HG03342 (cell line): Measurements from ENCODE around the gene NLGN1.
A peak's percentile ranks its signal among the peaks of the same experiment; 100 is the strongest.

Experiments
- ATAC-seq: cut with Tn5 transposase; IDR thresholded peaks from one replicate; pipeline ENCODE4 v1.9.1; 2021; ENCODE audit warnings: mild to moderate bottlenecking, moderate library complexity; ENCODE audit not compliant: unreplicated experiment

The NLGN1 gene

DNA sequence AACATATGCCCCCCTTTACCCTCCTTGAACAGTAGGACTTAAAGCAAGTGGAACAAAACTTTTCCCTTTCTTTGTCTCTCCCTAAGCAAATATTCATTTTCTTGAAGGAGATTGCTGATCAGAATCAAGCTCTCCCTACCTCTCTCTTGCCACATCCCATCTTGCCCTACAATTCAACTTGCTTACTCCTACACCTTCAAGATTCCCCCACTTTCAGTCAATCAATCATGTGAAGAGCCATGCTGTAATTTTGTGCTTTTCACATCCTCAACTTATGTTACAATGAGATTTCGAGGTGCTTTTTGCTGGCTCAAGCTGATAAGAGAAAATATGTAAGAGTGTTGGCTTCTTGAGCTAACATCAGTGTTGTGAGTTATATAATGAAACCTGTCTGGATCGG, 662.9 kb downstream of the NLGN1 start:
- ATAC-seq, result no peak

DNA sequence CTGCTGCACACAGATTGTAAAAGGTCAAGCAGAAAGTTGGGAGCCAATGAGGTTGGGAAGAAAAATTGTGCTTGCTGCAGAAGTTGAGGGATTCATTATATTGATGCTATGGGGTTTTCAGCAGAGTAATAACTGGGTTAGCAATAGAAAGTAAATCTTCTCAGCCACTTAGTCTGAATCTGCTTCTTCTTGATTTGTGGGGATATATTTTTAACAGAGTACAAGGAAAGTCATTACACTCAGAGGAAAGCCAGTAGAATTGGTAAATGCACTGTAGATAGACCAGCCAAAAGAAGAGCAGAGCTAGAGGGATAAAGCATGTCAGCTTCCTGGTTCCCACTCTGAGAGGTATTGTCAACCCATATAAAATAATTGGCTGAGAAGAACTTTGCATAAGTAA, 663.6 kb downstream of the NLGN1 start:
- ATAC-seq, result no peak

DNA sequence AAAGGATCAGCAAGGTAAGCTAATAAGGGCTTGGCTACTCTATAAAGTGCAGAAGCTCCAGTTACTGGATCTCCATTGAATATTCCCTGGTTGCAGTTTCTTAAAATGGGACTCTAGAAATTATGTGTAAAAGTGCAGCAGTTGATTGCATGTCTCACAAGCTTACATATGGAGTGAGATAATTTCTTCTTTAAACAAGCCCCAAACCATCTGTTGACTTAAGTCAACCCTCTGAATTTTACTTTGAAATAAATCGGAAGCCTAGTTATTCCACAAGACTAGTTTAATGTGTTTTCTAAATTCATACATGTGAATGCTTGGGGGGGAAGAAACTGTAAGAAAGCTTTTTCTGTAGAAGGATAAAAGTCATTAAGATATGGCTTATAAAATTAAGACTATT, 664.2 kb downstream of the NLGN1 start:
- ATAC-seq, result no peak

DNA sequence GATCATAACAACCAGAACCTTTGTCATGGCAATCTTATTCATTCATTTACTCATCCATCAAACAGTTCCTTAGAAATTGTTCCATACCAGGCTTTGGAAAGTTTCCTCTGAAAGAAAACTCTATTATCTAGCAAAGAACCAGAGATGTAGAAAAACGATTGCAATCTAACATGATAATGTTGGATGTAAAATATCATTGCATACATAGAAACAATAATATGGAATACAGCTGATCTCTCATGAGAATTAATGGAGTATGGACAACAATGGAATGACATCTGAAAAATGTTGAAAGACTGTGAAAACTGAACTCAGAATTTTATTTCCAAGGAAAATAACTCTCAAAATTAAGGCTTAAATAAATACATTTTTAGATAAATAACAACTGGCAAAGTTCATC, 665.4 kb downstream of the NLGN1 start:
- ATAC-seq, result no peak

DNA sequence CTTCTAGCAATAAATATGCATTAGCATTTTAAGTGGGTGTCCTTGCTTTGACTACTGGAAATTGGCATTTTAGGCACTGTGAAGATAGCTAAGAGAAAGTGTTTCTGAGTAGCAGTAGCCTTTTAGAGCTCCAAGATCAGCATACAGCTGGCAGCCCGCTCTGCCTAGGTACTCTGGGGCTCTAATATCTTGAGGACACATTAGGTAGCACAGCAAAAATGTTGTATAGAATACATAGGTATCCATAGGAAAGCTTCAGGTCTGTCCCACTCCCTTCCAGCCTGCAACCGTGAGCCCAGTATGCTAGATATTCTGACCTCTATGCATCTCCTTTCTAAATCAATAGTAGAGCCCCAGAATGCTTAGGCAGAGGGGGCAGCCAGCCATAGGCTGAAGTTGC, 670.5 kb downstream of the NLGN1 start:
- ATAC-seq, result no peak

DNA sequence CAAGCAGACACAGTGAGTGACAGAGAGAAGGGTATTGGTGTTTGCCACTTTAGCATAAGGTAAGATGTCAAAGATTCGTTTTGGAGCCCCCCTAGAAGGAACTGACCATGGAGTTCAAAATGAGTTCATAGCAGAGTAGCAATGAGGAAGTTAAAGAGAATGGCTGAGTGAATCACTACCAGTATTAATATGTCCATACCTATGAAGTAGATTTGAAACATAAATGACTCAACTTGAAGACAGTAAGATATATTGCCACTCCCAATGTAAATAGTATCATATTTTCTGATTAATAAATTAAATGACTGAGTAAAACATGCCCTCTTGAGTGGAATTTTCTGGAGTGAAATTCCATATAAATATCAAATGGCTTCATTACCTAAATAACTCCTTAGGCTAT, 675.1 kb downstream of the NLGN1 start:
- no peak for ATAC-seq

DNA sequence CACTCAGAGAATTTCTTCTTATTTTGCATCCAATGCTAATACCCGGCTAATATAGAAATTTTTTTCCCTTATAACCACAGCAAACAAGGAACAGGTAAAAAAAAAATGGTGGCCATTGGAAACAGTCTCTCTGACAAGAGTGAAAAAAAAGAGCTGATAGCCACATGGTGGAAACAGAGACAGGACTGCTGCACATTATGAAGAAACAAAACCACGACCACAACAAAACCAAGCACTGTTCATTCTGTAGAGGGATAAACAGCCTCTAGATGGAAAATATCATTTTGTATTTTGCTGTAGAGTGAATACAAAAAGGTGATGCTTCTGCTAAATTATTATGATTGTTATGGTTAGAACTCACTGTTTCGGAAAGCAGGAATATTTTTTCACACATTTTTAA, 686.2 kb downstream of the NLGN1 start:
- no peak for ATAC-seq

DNA sequence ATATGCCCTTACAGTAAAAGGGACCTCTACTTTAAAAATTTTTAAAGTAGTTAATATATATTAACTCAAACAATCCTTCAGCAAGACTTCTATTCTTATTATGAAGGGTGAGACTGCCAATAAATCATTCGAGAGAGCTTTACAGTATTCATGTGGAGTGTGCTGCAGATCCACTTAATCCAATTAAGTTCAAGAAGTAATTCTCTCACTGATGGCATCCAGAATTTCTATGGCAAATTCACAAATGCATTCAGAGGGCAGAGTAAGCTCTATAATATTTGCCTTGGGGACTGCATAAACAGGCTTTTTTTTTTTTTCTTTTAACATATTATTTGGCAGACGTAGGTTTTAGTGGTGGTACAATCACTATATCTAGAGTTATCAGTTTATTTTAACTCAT, 692.0 kb downstream of the NLGN1 start:
- ATAC-seq, result no peak

DNA sequence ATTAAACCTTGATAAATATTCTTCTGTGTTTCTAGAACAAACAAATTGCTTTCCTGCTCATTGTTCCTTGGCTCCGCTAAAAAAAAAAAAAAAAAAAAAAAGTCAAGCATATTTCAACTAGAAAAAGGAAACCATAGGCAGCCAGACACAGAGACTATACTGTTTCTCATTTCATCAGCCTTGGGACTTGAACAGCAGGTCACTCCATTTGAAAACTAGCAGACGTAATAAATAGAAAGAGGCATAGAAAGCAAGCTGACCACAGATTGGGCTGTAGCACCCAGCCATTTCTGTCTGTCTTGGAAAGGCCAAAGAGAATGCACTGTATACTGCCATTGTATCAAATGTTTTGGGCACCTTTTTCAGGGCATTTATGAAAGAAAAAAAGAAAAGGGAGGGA, 697.1 kb downstream of the NLGN1 start:
- ATAC-seq, result no peak

DNA sequence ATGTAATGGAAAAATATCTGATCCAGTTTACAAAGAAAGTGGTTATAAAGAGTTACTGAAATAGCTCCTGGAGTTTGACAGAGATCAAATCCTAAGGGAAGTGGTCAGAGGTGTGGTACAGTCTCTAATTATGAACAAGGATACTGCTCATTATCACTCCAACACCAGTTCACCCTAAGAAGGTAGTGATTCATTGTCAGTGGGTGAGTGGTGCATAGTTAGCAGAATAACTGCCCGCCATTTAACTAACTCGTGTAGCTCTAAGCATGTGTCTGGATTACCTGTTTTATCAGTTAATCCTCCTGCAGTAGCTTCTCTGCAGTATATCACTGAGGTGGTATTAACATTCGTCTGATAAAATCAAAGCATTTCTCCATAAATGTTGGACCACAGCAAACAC, 700.1 kb downstream of the NLGN1 start:
- no peak for ATAC-seq

DNA sequence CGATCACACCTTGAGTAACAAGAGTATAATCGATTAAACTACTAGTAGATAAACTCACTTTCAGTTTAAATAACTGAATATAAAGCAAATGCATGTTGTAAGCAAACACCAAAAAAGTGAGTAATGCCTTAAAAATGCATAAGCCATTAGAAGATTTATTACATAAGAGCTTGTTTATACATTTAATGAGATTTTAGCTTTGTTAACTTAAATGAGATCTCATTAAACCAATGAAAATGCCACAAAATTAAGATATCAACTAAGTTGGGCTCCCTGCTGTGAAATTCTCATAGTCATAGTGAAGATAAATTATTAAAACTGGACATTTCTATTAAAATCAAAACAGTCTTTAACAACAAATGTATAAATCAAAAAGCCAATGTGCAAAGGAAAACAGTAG, 701.2 kb downstream of the NLGN1 start:
- ATAC-seq, result no peak

DNA sequence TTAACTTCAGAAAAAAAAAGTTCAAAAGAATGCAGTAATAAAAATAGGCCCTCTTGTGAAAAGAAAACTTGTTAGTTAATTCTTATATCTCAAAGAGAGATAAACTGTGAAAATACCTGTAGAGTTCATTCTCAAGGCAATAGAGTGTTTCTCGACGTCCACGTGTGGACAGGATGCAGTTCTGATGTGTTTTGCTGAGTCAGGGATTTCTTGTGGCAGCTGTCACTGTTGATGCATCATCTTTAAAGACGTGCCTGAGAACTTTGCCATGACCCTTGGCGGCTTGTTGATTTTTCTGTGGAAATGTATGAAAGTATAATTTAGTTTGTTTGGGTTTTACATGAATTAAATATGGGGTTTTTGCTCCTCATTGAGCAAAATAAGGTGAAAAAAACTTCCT, 702.2 kb downstream of the NLGN1 start:
- no peak for ATAC-seq

DNA sequence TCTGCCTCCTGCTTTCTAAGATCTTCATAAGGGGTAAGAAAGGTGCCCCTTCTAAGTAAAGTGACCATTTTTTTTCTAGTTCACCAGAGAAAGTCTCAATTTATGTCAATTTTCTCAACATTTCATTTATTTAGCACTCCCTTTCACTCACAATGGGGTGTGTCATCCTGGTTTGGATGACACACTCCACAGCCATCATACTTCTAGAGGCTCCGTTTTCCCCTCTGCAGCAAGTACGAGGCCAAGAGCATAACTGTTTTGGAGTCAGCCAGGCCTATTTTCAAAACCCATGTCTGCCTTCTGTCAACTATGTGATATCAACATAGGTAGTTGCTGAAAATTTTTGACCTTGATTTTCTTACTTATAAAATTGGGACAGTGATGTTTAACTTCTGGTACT, 703.2 kb downstream of the NLGN1 start:
- no peak for ATAC-seq

DNA sequence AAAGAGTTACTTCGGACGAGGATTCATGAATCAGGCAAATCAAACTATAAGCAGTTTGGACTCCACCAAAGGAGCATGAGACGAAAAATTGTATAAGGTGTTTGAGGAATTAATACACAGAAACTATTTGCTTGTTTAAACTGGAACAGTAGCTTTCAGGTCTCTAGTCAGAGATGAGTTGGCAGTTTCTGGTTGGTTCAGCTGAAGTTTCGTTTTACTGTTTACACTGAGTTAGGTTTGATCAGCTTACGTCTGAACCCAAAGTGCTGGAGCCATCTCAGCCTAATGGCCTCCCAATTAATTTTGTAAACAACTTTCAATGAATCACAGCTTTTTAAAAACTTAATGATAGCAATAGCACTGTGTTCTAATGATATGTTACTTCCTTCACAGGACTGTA, 703.7 kb downstream of the NLGN1 start:
- ATAC-seq, result peak; percentile 68

DNA sequence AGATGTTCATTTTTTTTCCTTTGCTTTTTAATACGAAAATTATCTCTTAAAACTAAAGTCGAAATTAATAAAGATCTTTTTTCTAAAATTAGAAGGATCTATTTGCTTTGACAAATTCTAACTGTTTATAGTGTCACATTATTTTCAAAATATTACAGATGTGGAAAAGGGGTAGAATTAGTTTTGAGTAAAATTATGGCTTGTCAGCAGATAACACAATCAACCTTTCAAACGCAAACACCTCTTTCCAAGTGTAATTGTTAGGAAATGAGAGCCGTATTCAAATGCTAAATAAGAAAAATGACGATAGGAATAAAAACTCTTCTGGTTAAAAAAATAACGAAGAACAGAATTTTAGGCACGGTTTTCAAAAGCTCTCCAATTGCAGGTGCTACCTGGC, 704.7 kb downstream of the NLGN1 start:
- no peak for ATAC-seq

DNA sequence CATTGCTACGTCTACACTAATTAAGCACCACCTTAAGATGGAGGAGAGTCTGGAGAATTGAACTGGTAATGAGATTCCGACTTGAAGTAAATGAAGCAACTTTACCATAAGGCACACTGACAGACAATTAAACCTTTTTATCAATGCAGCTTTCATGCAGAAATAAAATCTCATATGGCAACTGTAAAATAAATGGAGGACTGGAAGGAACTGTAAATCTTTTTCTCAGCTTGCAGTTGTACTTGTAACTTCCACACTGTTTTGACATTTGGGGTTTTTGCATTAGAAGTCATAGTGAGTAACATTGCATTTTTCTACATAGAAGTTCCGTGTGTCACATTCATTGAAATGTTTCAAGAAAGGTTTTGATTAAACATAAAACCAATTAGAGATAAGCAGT, 705.3 kb downstream of the NLGN1 start:
- no peak for ATAC-seq

DNA sequence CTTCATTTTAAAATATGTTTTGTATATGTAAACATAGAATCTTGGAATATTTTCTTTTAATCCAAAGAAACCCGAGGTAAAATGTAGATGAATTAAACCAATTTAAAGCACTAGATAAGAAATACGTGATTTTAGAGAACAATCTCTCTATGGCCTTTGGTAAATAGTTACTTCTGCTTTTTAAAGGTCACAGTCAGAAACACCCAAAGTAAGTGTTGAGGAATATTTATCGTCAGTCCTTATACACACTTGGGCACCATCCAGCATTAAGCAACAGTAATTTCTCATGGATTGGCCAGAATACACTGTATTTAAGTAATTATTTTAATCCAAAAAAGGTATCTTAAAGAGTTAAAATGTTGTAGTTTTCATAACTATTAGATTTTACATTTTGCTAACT, 713.2 kb downstream of the NLGN1 start:
- ATAC-seq, result no peak

DNA sequence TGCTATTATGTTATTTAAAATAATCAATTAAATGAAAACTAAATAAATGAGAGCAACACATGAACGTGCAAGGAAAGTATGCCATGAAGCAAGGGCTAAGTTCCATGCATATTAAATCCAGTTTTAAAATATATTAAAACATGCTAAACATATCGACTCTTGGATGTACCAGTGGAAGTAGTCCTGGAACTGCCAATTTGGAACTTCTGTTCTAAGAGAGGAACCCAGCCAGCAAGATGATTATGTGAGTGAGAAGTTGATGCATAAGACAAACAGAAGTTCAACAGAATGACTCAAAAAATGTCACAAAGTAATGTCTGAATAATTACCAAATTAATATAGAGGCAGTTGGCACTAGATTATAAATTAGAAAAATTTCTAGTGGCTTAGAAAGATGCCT, 714.2 kb downstream of the NLGN1 start:
- no peak for ATAC-seq

DNA sequence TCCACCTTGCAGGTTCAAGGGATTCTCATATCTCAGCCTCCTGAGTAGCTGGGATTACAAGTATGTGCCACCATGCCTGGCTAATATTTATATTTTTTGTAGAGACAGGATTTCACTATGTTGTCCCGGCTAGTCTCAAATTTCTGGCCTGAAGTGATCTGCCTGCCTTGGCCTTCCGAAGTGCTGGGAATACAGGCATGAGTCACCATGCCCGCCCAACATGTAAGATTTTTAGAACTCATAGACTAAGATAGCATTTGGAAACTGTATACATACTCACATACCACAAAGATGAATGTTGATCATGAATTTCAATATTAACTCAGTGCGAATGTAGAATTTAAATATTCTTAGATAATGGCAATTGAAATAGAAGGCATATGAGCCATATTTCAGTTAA, 718.9 kb downstream of the NLGN1 start:
- ATAC-seq, result no peak

DNA sequence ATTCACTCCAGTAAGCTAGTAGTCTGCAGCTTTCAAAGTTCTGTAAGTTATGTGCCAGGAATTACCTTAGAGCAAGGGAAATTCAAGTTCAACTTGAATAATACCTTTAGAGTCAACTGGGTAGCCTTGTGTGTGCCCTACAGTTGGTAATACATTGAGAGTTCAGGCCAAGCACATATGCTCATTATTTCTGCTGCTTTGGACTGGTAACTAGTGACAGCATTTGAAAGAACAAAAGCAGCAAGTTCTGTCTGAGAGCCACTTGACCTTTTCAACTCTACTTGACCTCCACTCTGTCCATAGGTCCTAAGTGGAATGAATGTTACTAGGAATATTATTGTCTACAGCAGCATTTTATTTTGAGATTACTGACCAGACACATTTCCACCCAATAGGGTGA, 723.5 kb downstream of the NLGN1 start:
- no peak for ATAC-seq

DNA sequence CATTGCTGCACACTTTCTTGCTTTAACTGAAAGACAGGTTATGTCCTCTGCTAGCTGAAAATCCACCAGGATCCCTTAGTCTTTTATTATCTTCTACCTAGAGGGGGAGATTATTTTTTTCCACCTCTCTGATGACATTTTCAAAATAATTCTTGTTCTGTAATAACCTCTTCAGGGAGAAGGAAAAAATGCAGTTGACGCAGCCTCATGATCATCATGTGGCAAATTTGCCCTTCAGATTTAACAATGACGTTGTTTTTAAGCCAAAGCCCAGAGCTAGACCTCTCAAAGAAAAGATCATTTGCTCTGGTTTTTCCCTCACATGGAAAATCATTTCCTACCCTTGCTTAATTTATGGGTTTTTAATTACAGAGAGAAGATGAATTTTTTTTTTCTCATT, 724.9 kb downstream of the NLGN1 start:
- ATAC-seq, result no peak

DNA sequence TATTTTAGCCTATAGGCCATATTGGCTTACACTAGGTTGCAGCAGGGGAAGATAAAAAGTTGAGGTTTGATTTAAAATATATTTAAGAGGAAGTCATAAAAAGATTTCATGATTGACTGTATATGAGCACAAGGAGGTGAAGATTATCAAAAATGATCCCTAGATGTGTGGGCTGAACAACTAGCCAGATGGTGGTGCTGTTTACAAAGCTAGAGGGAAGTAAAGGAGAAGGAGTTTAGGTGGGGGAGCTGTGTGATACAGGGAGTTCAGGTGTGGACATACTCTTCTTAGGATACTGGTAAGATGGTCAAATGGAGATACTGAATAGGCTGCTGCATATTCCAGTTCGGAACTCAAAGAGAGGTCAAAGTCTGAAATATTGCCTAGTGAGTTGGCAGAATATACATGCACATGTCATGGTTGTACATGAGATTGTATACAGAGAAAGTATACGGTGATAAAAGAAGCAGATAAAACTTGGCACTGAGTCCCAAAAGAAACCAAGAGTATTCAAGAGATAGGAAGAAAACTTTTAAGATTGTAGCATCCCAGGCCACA, 727.8 kb downstream of the NLGN1 start:
- no peak for ATAC-seq

DNA sequence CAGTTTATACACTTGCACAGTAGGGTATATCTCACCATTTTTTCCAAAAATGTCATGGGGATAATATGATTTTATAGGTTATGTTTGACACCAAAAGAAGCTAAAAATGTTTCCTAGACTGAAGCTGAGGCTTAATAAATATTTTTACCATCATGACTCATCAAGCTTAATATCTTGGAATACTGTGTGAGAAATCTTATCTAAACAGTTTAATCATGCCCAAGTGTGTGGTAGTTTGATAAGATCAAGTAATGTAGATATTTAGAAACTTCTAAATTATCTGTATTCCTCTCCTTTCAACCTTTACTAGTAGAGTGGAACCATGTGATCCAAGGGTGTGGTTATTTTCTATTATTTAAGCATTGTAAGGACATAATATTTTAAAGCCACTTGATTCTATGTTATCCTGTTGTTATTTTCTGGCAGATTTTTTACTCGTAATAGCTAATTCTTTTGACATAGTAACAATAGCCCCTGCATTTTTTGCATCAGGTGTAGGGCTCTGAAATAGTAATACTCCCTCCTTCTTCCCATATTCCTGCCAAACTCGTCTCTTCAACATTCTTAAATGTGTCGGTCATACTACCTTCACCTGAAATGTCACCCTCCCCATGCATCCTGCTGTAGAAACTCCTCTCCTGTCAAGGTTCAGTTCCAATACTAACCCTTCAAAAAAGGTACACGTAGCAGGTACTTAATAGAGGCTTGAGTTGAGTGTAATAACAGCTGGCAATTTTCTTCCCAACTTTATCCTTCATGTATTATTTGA, 729.6 kb downstream of the NLGN1 start:
- ATAC-seq, result no peak
